Measurements from ENCODE around the gene CMKLR1.

GRCh38 chr12:108321688-108322087 lies 17.4 kb downstream of the CMKLR1 start:
- no peak for TF ChIP-seq CTCF (IDR thresholded peaks at IDR 0.05)
- TF ChIP-seq POLR2A (IDR thresholded peaks at IDR 0.05): no peak

All from lower leg skin (tissue), 3 donors.